Measurements from ENCODE around the gene PTGER1.

PTGER1 gene

DNA sequence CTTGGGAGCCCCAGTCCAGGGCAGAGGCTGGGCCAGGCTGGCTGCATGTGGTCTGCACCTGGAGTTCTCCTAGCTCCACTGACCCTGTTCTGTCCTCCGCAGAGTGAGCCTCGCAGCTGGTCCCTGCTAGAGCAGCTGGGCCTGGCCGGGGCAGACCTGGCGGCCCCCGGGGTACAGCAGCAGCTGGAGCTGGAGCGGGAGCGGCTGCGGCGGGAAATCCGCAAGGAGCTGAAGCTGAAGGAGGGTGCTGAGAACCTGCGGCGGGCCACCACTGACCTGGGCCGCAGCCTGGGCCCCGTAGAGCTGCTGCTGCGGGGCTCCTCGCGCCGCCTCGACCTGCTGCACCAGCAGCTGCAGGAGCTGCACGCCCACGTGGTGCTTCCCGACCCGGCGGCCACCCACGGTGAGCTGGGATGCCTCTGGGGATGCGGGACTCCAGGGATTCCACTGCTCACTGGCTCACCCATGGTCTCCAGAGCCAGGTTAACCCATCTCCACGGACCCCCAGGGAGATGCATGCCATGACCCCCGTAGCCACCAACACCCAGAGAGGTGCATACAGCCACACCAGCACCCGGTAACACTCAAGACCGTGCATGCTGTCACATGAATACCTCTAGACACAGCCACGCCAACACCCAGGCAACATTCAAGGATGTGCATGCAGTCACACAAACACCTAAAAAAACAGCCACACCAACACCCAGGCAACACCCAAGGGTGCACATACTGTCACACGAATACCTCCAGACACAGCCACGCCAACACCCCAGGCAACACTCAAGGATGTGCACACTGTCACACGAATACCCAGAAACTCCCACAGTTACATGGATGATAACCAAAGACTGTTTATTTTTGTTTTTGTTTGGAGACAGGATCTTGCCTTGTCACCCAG lies 33.9 kb downstream of the PTGER1 start:
- DNase-seq (ENCODE audit: low read depth) = no peak

DNA sequence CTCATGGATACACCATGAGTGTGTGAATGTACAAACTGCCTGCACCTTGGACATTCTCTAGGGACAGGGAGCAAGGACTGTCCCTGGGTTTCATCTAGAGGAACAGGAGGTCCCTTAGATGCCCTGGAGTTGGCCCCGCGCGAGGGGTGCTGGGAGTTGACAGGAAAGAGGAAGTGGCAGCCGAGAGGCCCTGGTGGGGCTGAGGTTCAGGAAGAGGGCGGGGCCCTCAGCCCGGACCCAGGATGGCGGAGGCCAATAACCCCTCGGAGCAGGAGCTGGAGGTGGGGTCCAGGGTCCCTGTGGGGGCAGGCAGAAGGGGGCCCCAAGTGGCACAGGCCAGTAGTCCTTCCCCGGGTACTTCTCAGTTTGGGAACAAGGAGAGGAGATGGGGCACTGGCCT lies 35.1 kb downstream of the PTGER1 start:
- DNase-seq (ENCODE audit: low read depth) = peak; percentile 59

- no peak for DNase-seq (ENCODE audit: low read depth)
Observed at GRCh38 chr19:14439014-14439413, 36.1 kb downstream of the PTGER1 start.

GRCh38 chr19:14437578-14438140 lies 37.5 kb downstream of the PTGER1 start:
- DNase-seq (ENCODE audit: low read depth) = no peak

- no peak for DNase-seq (ENCODE audit: low read depth)
Observed at GRCh38 chr19:14435320-14436050, 39.7 kb downstream of the PTGER1 start.

- DNase-seq (ENCODE audit: low read depth) = no peak
Observed at GRCh38 chr19:14434543-14435319, 40.4 kb downstream of the PTGER1 start.

- DNase-seq (ENCODE audit: low read depth) = no peak
Observed at GRCh38 chr19:14433554-14434501, 41.3 kb downstream of the PTGER1 start.

- DNase-seq (ENCODE audit: low read depth) = peak; percentile 41
Observed at GRCh38 chr19:14432791-14433553, 42.2 kb downstream of the PTGER1 start, which contains the start of gene PKN1. TSS of gene PKN1 (plus strand) at chr19:14433306. CDS start at chr19:14433522, 216 bp downstream.

GRCh38 chr19:14430712-14431111 lies 44.4 kb downstream of the PTGER1 start:
- no peak for DNase-seq (ENCODE audit: low read depth)

- DNase-seq (ENCODE audit: low read depth) = no peak
Observed at GRCh38 chr19:14428882-14429416, 46.2 kb downstream of the PTGER1 start.

- DNase-seq (ENCODE audit: low read depth) = no peak
Observed at GRCh38 chr19:14427461-14427860, 47.7 kb downstream of the PTGER1 start.

DNA sequence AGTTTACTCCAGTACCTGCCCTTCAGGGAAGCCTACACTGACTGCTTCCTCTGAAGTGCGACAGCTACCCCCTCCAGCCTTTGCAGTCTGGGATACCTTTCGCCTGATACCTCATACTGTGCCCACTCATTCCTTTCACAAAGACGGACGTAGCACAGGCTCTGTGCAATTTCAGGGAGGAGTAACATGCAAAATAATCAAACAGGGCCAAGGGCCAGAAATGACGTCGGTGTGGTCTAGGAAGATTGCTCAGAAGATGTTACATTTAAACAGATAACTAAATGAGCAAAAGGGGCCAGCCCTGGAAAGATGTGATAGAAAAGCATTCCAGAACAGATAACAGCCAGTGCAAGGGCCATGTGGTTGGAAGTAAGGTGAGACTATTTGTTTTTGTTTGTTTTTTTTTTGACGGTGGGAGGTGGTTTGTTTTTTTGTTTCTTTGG lies 49.4 kb downstream of the PTGER1 start:
- no peak for DNase-seq (ENCODE audit: low read depth)

All from stimulated activated CD8-positive, alpha-beta memory T cell treated with anti-CD3 and anti-CD28 coated beads, Interleukin-15, amount 100 ng/mL, for 24 hours (primary cell).